HFFc6 (cell line): Measurements from ENCODE around the gene MMP11. TPM values are rescaled to one million over a fixed set of nuclear protein-coding genes. Genes with fewer than 3 reads are reported as not detected.

Experiments
- DNase-seq: peaks from one replicate; pipeline ENCODE4 v3.0.0-alpha.2; 2018
- H3K27ac Mint-ChIP-seq: 2 replicates; pipeline ENCODE4 v1.8.0; 2020; ENCODE audit warnings: mild to moderate bottlenecking, mixed read lengths
- H3K27me3 Mint-ChIP-seq: 2 replicates; pipeline ENCODE4 v1.8.0; 2021; ENCODE audit warnings: mild to moderate bottlenecking, moderate library complexity, mixed read lengths; ENCODE audit not compliant: insufficient read depth
- H3K36me3 Mint-ChIP-seq: 2 replicates; pipeline ENCODE4 v1.8.0; 2021; ENCODE audit warnings: low read depth, mixed read lengths
- H3K4me1 Mint-ChIP-seq: 2 replicates; pipeline ENCODE4 v1.8.0; 2020; ENCODE audit warnings: low read depth, mixed read lengths
- H3K4me3 Mint-ChIP-seq: 2 replicates; pipeline ENCODE4 v1.8.0; 2020; ENCODE audit warnings: mild to moderate bottlenecking, moderate library complexity, mixed read lengths
- H3K9me3 Mint-ChIP-seq: 2 replicates; pipeline ENCODE4 v1.8.0; 2020; ENCODE audit warnings: mild to moderate bottlenecking, mixed read lengths
- CTCF ChIP-seq: fragments of 200-600 bp; sonication (generic); IDR thresholded peaks from 2 replicates; pipeline ENCODE4 v1.5.0; 2021; ENCODE audit warnings: antibody characterized with exemption, mild to moderate bottlenecking
- total RNA-seq, 6 experiments: library from RNA; stranded (reverse); fragmentation: NEBNext Ultra II Directional; extraction: Animal tissue kit (Norgen Biotek cat#: 25700); gene quantifications; 2 replicates in 1 of 6; 3 replicates in 5 of 6; pipeline ENCODE4 v1.2.3, GENCODE V29; 2021

The MMP11 gene
- total RNA-seq, 6 experiments from 2014 or later, result 1.7 to 3.6 (median 2.7) TPM

GRCh38 chr22:23774114-23774921 lies 1.7 kb downstream of the MMP11 start:
- DNase-seq, result no peak
- H3K36me3 Mint-ChIP-seq, result no peaks in the 10 kb centered on the region
- peaks cover 19% of the 10 kb centered on the region for H3K4me1 Mint-ChIP-seq
- no peak overlapping the region for H3K27ac Mint-ChIP-seq
- H3K9me3 Mint-ChIP-seq, result no peaks in the 10 kb centered on the region
- no peak overlapping the region for H3K4me3 Mint-ChIP-seq
- H3K27me3 Mint-ChIP-seq, result peaks cover 4% of the 10 kb centered on the region; the same call in 1 of the 2 replicates
- TF ChIP-seq CTCF, result no peak

- H3K4me1 Mint-ChIP-seq, result peaks cover 19% of the 10 kb centered on the region
- no peak overlapping the region for H3K27ac Mint-ChIP-seq
- H3K9me3 Mint-ChIP-seq, result no peaks in the 10 kb centered on the region
- H3K27me3 Mint-ChIP-seq, result peaks cover 4% of the 10 kb centered on the region; the same call in 1 of the 2 replicates
- H3K36me3 Mint-ChIP-seq, result no peaks in the 10 kb centered on the region
- H3K4me3 Mint-ChIP-seq, result no peak overlapping the region
- DNase-seq, result peak; percentile 29
- TF ChIP-seq CTCF, result no peak
Measured at GRCh38 chr22:23774922-23775436, 2.3 kb downstream of the MMP11 start.

- Mint-ChIP-seq H3K4me3 (no peak overlapping the region), H3K27ac (no peak overlapping the region), H3K9me3 (no peaks in the 10 kb centered on the region), H3K27me3 (peaks cover 4% of the 10 kb centered on the region; the same call in 1 of the 2 replicates), H3K4me1 (peaks cover 21% of the 10 kb centered on the region), H3K36me3 (no peaks in the 10 kb centered on the region)
- no peak for DNase-seq
- peak; percentile 18; the same call in 1 of the 2 replicates for TF ChIP-seq CTCF
Measured at GRCh38 chr22:23775779-23776375, 3.2 kb downstream of the MMP11 start.

GRCh38 chr22:23777776-23778576 lies 5.3 kb downstream of the MMP11 start:
- H3K27me3 Mint-ChIP-seq, result peaks cover 4% of the 10 kb centered on the region; the same call in 1 of the 2 replicates
- no peak for DNase-seq

More at GRCh38 chr22:23777776-23778576, 5.3 kb downstream of the MMP11 start:
- Mint-ChIP-seq H3K27ac (no peak overlapping the region), H3K9me3 (no peaks in the 10 kb centered on the region), H3K36me3 (no peaks in the 10 kb centered on the region), H3K4me3 (no peak overlapping the region), H3K4me1 (peaks cover 33% of the 10 kb centered on the region)
- no peak for TF ChIP-seq CTCF
